Thymus (tissue), 11 donors: ENCODE data around the gene TLE5. TPM values are rescaled to one million over a fixed set of nuclear protein-coding genes. Genes with fewer than 3 reads are reported as not detected.
"Not testable (repeated sequence)": the region's sequence is repeated elsewhere in the genome, so short reads cannot be mapped to it uniquely, and the experiment has no call there.

Experiments
- DNase-seq, 9 donors: peaks; one replicate each; pipeline ENCODE4 v3.0.0-alpha.2; 2013; ENCODE audit warnings: low spot score in 9 of 9, low read depth in 6 of 9, missing footprints in 1 of 9
- H3K27ac ChIP-seq, 2 donors: one replicate each; pipeline ENCODE4 v1.5.1; 2013; ENCODE audit warnings: control low read depth in 1 of 2, low read depth in 1 of 2, low read length in 1 of 2, mild to moderate bottlenecking in 1 of 2, moderate library complexity in 1 of 2
- H3K27me3 ChIP-seq, 2 donors: one replicate each; pipeline ENCODE4 v1.5.1; 2013; ENCODE audit warnings: low read length in 1 of 2; ENCODE audit not compliant: control insufficient read depth in 2 of 2, insufficient read depth in 1 of 2
- H3K36me3 ChIP-seq, 2 donors: one replicate each; pipeline ENCODE4 v1.5.1; 2013; ENCODE audit warnings: low read length in 1 of 2, mild to moderate bottlenecking in 1 of 2, moderate library complexity in 1 of 2; ENCODE audit not compliant: control insufficient read depth in 2 of 2, insufficient read depth in 2 of 2
- H3K4me1 ChIP-seq, 2 donors: one replicate each; pipeline ENCODE4 v1.5.1; 2013; ENCODE audit warnings: low read length in 2 of 2; ENCODE audit not compliant: control insufficient read depth in 2 of 2, insufficient read depth in 2 of 2
- H3K4me3 ChIP-seq, 2 donors: one replicate each; pipeline ENCODE4 v1.5.1; 2013; ENCODE audit warnings: low read length in 2 of 2, control low read depth in 1 of 2, mild to moderate bottlenecking in 1 of 2
- H3K9me3 ChIP-seq, 2 donors: one replicate each; pipeline ENCODE4 v1.5.1; 2013; ENCODE audit warnings: low read length in 1 of 2, mild to moderate bottlenecking in 1 of 2; ENCODE audit not compliant: control insufficient read depth in 2 of 2, insufficient read depth in 1 of 2
- WGBS: extraction: QIAGEN DNeasy Blood & Tissue Kit; methylation state at CpG from one replicate; pipeline ENCODE4 v1.1.7; 2013; 5-methylcytosine and 5-hydroxymethylcytosine counted together
- polyA plus RNA-seq: library from polyadenylated mRNA; stranded (reverse); fragments of 200-250 nt; gene quantifications from one replicate; pipeline ENCODE4 v1.2.3, GENCODE V29; 2013
- total RNA-seq: library from RNA; stranded (reverse); fragments of 120-200 nt; gene quantifications from one replicate; pipeline ENCODE4 v1.2.4, GENCODE V29; 2013
- donor health status: healthy.

TLE5 gene
- total and polyA plus RNA-seq, 2 donors = 302 to 540 TPM

- Histone ChIP-seq H3K27ac (no peak overlapping the region), H3K4me3 (no peak overlapping the region), H3K27me3 (peaks cover 2 to 25% of the 10 kb centered on the region in 2 donors), H3K9me3 (no peaks in the 10 kb centered on the region), H3K4me1 (peaks cover 0 to under 1% of the 10 kb centered on the region in 2 donors), H3K36me3 (no peaks in the 10 kb centered on the region)
- 97% methylated on average over 28 of the region's 28 CpGs for WGBS
- DNase-seq = no peak
These were observed 43.0 kb downstream of the TLE5 start for GRCh38 chr19:3019211-3019854.

DNA sequence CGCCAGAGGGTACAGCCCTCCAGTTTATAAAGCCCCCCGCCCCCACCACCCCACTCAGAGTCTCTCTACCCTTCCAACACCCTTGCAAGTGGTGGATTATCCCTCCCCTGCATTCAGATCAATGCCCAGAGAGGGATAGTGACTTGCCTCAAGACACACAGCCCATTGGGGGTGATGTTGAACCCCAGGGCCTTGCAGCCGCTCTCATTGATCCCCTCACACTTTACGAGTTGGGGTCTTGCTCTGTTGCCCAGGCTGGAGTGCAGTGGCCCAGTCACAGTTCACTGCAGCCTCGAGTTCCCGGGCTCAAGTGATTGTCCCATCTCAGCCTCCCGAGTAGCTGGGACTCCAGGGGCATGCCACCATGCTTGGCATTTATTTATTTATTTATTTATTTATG is 44.4 kb downstream of the TLE5 start:
- Histone ChIP-seq H3K27me3 (peaks cover 0 to 17% of the 10 kb centered on the region in 2 donors), H3K4me3 (no peak overlapping the region), H3K4me1 (no peaks in the 10 kb centered on the region), H3K9me3 (no peaks in the 10 kb centered on the region), H3K27ac (no peak overlapping the region), H3K36me3 (no peaks in the 10 kb centered on the region)
- DNase-seq = no peak
- 92% methylated on average over 7 of the region's 7 CpGs for WGBS

DNA sequence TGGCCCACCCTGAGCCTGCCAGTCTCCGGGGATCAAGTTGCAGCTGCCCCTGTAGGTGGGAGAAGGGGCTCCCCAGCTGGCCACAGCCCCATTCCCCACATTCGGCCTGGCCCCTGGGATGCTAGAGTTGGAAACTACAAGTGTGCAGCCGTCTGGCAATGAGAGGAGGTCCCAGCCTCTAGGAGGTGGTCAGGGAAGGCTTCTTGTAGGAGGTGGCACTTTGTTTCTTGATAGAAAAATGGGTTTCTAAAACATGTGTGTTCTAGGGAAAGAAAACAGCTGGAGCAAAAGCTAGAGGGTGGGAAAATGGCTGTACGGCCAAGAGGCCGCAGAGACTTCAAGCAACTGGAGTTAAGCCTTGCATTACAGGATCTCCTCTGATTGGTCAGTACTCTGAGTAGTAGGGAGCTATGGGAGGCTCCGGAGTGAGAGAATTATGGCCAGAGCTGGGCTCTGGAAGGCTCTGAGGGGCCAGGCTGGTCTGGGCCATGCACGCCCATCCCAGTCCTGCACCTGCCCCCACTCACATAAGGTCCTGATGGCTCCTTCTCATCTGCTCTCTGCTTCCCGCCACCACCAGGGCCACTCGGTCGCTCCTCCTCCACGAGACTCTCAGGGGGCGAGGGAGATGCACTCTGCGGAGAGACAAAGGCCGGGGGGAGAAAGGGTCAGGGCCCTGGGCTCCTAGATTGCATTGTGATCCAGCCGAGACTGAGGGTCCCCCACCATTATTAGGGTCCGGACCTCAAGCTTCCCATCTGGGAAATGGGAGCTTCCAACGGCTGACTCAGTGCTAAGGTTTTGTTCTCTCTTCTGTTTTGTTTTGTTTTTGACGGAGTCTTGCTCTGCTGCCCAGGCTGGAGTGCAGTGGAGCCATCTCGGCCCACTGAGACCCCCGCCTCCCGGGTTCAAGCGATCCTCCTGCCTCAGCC is 46.9 kb downstream of the TLE5 start:
- DNase-seq = no peak
- 95% methylated on average over 22 of the region's 22 CpGs for WGBS
- no peak overlapping the region for H3K4me3 ChIP-seq
- H3K4me1 ChIP-seq = no peaks in the 10 kb centered on the region
- H3K27me3 ChIP-seq = peaks cover 0 to 25% of the 10 kb centered on the region in 2 donors
- no peak overlapping the region for H3K27ac ChIP-seq
- no peaks in the 10 kb centered on the region for H3K36me3 ChIP-seq
- no peaks in the 10 kb centered on the region for H3K9me3 ChIP-seq

GRCh38 chr19:3014135-3014534 is 48.2 kb downstream of the TLE5 start:
- Histone ChIP-seq H3K4me3 (no peak overlapping the region), H3K4me1 (no peaks in the 10 kb centered on the region), H3K36me3 (no peaks in the 10 kb centered on the region), H3K27me3 (peaks cover 0 to 25% of the 10 kb centered on the region in 2 donors), H3K27ac (no peak overlapping the region), H3K9me3 (no peaks in the 10 kb centered on the region)
- WGBS = 98% methylated on average over 8 of the region's 8 CpGs
- no peak for DNase-seq

GRCh38 chr19:3013263-3013725 is 49.0 kb downstream of the TLE5 start:
- Histone ChIP-seq H3K36me3 (no peaks in the 10 kb centered on the region), H3K4me1 (no peaks in the 10 kb centered on the region), H3K27me3 (peaks cover 0 to 28% of the 10 kb centered on the region in 2 donors), H3K27ac (no peak overlapping the region), H3K4me3 (no peak overlapping the region), H3K9me3 (no peaks in the 10 kb centered on the region)
- 97% methylated on average over 7 of the region's 7 CpGs for WGBS
- DNase-seq = no peak

- H3K36me3 ChIP-seq = no peaks in the 10 kb centered on the region
- no peak overlapping the region for H3K4me3 ChIP-seq
- H3K4me1 ChIP-seq = no peaks in the 10 kb centered on the region
- DNase-seq = no peak
- peaks cover 0 to 31% of the 10 kb centered on the region in 2 donors for H3K27me3 ChIP-seq
- no peaks in the 10 kb centered on the region for H3K9me3 ChIP-seq
- no peak overlapping the region for H3K27ac ChIP-seq
- WGBS = 92% methylated on average over 16 of the region's 16 CpGs
These were observed 49.6 kb downstream of the TLE5 start for GRCh38 chr19:3012621-3013262.

DNA sequence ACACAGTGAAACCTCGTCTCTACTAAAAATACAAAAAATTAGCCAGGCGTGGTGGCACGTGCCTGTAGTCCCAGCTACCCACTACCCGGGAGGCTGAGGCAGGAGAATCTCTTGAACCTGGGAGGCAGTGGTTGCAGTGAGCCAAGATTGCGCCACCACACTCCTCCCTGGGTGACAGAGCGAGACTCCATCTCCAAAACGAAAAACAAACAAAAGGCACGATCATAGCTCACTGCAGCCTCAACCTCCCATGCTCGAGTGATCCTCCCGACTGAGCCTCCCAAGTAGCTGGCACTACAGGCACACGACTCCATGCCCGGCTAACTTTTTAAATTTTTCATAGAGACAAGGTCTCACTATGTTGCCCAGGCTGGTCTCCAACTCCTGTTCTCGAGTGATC is 50.2 kb downstream of the TLE5 start:
- 93% methylated on average over 13 of the region's 13 CpGs for WGBS
- not testable (repeated sequence) for H3K36me3 ChIP-seq

GRCh38 chr19:3010871-3011270 is 51.4 kb downstream of the TLE5 start:
- no peaks in the 10 kb centered on the region for H3K9me3 ChIP-seq
- H3K4me3 ChIP-seq = no peak overlapping the region
- no peaks in the 10 kb centered on the region for H3K36me3 ChIP-seq
- 91% methylated on average over 13 of the region's 13 CpGs for WGBS
- no peaks in the 10 kb centered on the region for H3K4me1 ChIP-seq
- no peak overlapping the region for H3K27ac ChIP-seq
- peaks cover 0 to 44% of the 10 kb centered on the region in 2 donors for H3K27me3 ChIP-seq
- no peak for DNase-seq

More for the DNA sequence above, 50.2 kb downstream of the TLE5 start:
- H3K4me3 ChIP-seq, H3K27ac ChIP-seq, H3K9me3 ChIP-seq, DNase-seq, H3K4me1 ChIP-seq: not testable (repeated sequence)
- peaks cover 0 to 34% of the 10 kb centered on the region in 2 donors for H3K27me3 ChIP-seq

- Histone ChIP-seq H3K27ac (no peak overlapping the region), H3K27me3 (peaks cover 0 to 53% of the 10 kb centered on the region in 2 donors), H3K4me3 (no peak overlapping the region), H3K4me1 (no peaks in the 10 kb centered on the region), H3K36me3 (no peaks in the 10 kb centered on the region), H3K9me3 (peaks cover 0 to 10% of the 10 kb centered on the region in 2 donors)
- no peak for DNase-seq
- WGBS = 92% methylated on average over 6 of the region's 6 CpGs
These were observed 53.3 kb downstream of the TLE5 start for GRCh38 chr19:3008994-3009393.
